ENCODE results near the gene MRPS31.
"Not testable (repeated sequence)": the region's sequence is repeated elsewhere in the genome, so short reads cannot be mapped to it uniquely, and the experiment has no call there.

MRPS31 gene

GRCh38 chr13:40758811-40759210 is 12.2 kb downstream of the MRPS31 start:
- no peaks in the 10 kb centered on the region for H3K4me1 ChIP-seq (ENCODE audit: control insufficient read depth, insufficient read depth, low read length)
- H3K9ac ChIP-seq (ENCODE audit: low read length): no peak overlapping the region
- no peak overlapping the region for H3K4me3 ChIP-seq (ENCODE audit: low read depth, low read length)
- no peaks in the 10 kb centered on the region for H3K27me3 ChIP-seq (ENCODE audit: control insufficient read depth, insufficient read depth, low read length)
- H3K27ac ChIP-seq (ENCODE audit: low read depth, low read length): no peak overlapping the region
- peaks cover 40% of the 10 kb centered on the region for H3K36me3 ChIP-seq (ENCODE audit: control insufficient read depth, insufficient read depth, low read length)
- H3K9me3 ChIP-seq (ENCODE audit: control insufficient read depth, insufficient read depth, low read depth, low read length): no peaks in the 10 kb centered on the region

- H3K27ac ChIP-seq (ENCODE audit: low read depth, low read length): no peak overlapping the region
- H3K9me3 ChIP-seq (ENCODE audit: control insufficient read depth, insufficient read depth, low read depth, low read length): no peaks in the 10 kb centered on the region
- no peaks in the 10 kb centered on the region for H3K4me1 ChIP-seq (ENCODE audit: control insufficient read depth, insufficient read depth, low read length)
- H3K4me3 ChIP-seq (ENCODE audit: low read depth, low read length): no peak overlapping the region
- peaks cover 54% of the 10 kb centered on the region for H3K36me3 ChIP-seq (ENCODE audit: control insufficient read depth, insufficient read depth, low read length)
- no peaks in the 10 kb centered on the region for H3K27me3 ChIP-seq (ENCODE audit: control insufficient read depth, insufficient read depth, low read length)
- no peak overlapping the region for H3K9ac ChIP-seq (ENCODE audit: low read length)
Observed at GRCh38 chr13:40756042-40756441, 14.9 kb downstream of the MRPS31 start.

- Histone ChIP-seq H3K9ac (ENCODE audit: low read length) (no peak overlapping the region), H3K4me3 (ENCODE audit: low read depth, low read length) (no peak overlapping the region), H3K27ac (ENCODE audit: low read depth, low read length) (no peak overlapping the region), H3K36me3 (ENCODE audit: control insufficient read depth, insufficient read depth, low read length) (peaks cover 54% of the 10 kb centered on the region), H3K9me3 (ENCODE audit: control insufficient read depth, insufficient read depth, low read depth, low read length) (no peaks in the 10 kb centered on the region), H3K4me1 (ENCODE audit: control insufficient read depth, insufficient read depth, low read length) (no peaks in the 10 kb centered on the region), H3K27me3 (ENCODE audit: control insufficient read depth, insufficient read depth, low read length) (no peaks in the 10 kb centered on the region)
Observed at GRCh38 chr13:40755082-40755700, 15.8 kb downstream of the MRPS31 start.

- Histone ChIP-seq H3K4me1 (ENCODE audit: control insufficient read depth, insufficient read depth, low read length) (no peaks in the 10 kb centered on the region), H3K9me3 (ENCODE audit: control insufficient read depth, insufficient read depth, low read depth, low read length) (no peaks in the 10 kb centered on the region), H3K4me3 (ENCODE audit: low read depth, low read length) (no peak overlapping the region), H3K27ac (ENCODE audit: low read depth, low read length) (no peak overlapping the region), H3K9ac (ENCODE audit: low read length) (no peak overlapping the region), H3K36me3 (ENCODE audit: control insufficient read depth, insufficient read depth, low read length) (peaks cover 41% of the 10 kb centered on the region), H3K27me3 (ENCODE audit: control insufficient read depth, insufficient read depth, low read length) (no peaks in the 10 kb centered on the region)
Observed at GRCh38 chr13:40749327-40749726, 21.7 kb downstream of the MRPS31 start.

GRCh38 chr13:40735232-40735548 is 35.8 kb downstream of the MRPS31 start:
- peak overlapping the region; percentile 60 for H3K4me3 ChIP-seq (ENCODE audit: low read depth, low read length)
- not testable (repeated sequence) for H3K9me3 ChIP-seq (ENCODE audit: control insufficient read depth, insufficient read depth, low read depth, low read length); H3K36me3 ChIP-seq (ENCODE audit: control insufficient read depth, insufficient read depth, low read length); H3K27ac ChIP-seq (ENCODE audit: low read depth, low read length); H3K9ac ChIP-seq (ENCODE audit: low read length); H3K4me1 ChIP-seq (ENCODE audit: control insufficient read depth, insufficient read depth, low read length); H3K27me3 ChIP-seq (ENCODE audit: control insufficient read depth, insufficient read depth, low read length)

GRCh38 chr13:40734536-40735231 is 36.3 kb downstream of the MRPS31 start:
- H3K27me3 ChIP-seq (ENCODE audit: control insufficient read depth, insufficient read depth, low read length); H3K27ac ChIP-seq (ENCODE audit: low read depth, low read length); H3K9me3 ChIP-seq (ENCODE audit: control insufficient read depth, insufficient read depth, low read depth, low read length); H3K4me1 ChIP-seq (ENCODE audit: control insufficient read depth, insufficient read depth, low read length); H3K36me3 ChIP-seq (ENCODE audit: control insufficient read depth, insufficient read depth, low read length): not testable (repeated sequence)
- peak overlapping the region; percentile 10 for H3K9ac ChIP-seq (ENCODE audit: low read length)
- H3K4me3 ChIP-seq (ENCODE audit: low read depth, low read length): peak overlapping the region; percentile 60

- no peak overlapping the region for H3K4me3 ChIP-seq (ENCODE audit: low read depth, low read length)
- H3K27ac ChIP-seq (ENCODE audit: low read depth, low read length): no peak overlapping the region
- no peak overlapping the region for H3K9ac ChIP-seq (ENCODE audit: low read length)
- H3K9me3 ChIP-seq (ENCODE audit: control insufficient read depth, insufficient read depth, low read depth, low read length): no peaks in the 10 kb centered on the region
- H3K4me1 ChIP-seq (ENCODE audit: control insufficient read depth, insufficient read depth, low read length): 0 out of 2 replicates have a peak, but pooled peaks cover 4% of the 10 kb centered on the region
- peaks cover 3% of the 10 kb centered on the region for H3K36me3 ChIP-seq (ENCODE audit: control insufficient read depth, insufficient read depth, low read length)
- H3K27me3 ChIP-seq (ENCODE audit: control insufficient read depth, insufficient read depth, low read length): no peaks in the 10 kb centered on the region
Observed at GRCh38 chr13:40732658-40733057, 38.3 kb downstream of the MRPS31 start.

GRCh38 chr13:40728595-40728994 is 42.4 kb downstream of the MRPS31 start:
- H3K4me1 ChIP-seq (ENCODE audit: control insufficient read depth, insufficient read depth, low read length): no peaks in the 10 kb centered on the region
- no peak overlapping the region for H3K27ac ChIP-seq (ENCODE audit: low read depth, low read length)
- H3K27me3 ChIP-seq (ENCODE audit: control insufficient read depth, insufficient read depth, low read length): no peaks in the 10 kb centered on the region
- no peak overlapping the region for H3K9ac ChIP-seq (ENCODE audit: low read length)
- no peak overlapping the region for H3K4me3 ChIP-seq (ENCODE audit: low read depth, low read length)
- no peaks in the 10 kb centered on the region for H3K9me3 ChIP-seq (ENCODE audit: control insufficient read depth, insufficient read depth, low read depth, low read length)
- H3K36me3 ChIP-seq (ENCODE audit: control insufficient read depth, insufficient read depth, low read length): peaks cover 3% of the 10 kb centered on the region

GRCh38 chr13:40714433-40714832 is 56.6 kb downstream of the MRPS31 start:
- peaks cover 16% of the 10 kb centered on the region for H3K9me3 ChIP-seq (ENCODE audit: control insufficient read depth, insufficient read depth, low read depth, low read length)
- not testable (repeated sequence) for H3K4me3 ChIP-seq (ENCODE audit: low read depth, low read length); H3K4me1 ChIP-seq (ENCODE audit: control insufficient read depth, insufficient read depth, low read length); H3K9ac ChIP-seq (ENCODE audit: low read length); H3K27ac ChIP-seq (ENCODE audit: low read depth, low read length); H3K27me3 ChIP-seq (ENCODE audit: control insufficient read depth, insufficient read depth, low read length); H3K36me3 ChIP-seq (ENCODE audit: control insufficient read depth, insufficient read depth, low read length)

- Histone ChIP-seq H3K36me3 (ENCODE audit: control insufficient read depth, insufficient read depth, low read length) (no peaks in the 10 kb centered on the region), H3K27me3 (ENCODE audit: control insufficient read depth, insufficient read depth, low read length) (no peaks in the 10 kb centered on the region), H3K4me1 (ENCODE audit: control insufficient read depth, insufficient read depth, low read length) (no peaks in the 10 kb centered on the region), H3K27ac (ENCODE audit: low read depth, low read length) (no peak overlapping the region), H3K9ac (ENCODE audit: low read length) (no peak overlapping the region), H3K9me3 (ENCODE audit: control insufficient read depth, insufficient read depth, low read depth, low read length) (peaks cover 4% of the 10 kb centered on the region; the same call in 1 of the 2 replicates), H3K4me3 (ENCODE audit: low read depth, low read length) (no peak overlapping the region)
Observed at GRCh38 chr13:40706439-40706838, 64.6 kb downstream of the MRPS31 start.

- no peaks in the 10 kb centered on the region for H3K9me3 ChIP-seq (ENCODE audit: control insufficient read depth, insufficient read depth, low read depth, low read length)
- no peak overlapping the region for H3K4me3 ChIP-seq (ENCODE audit: low read depth, low read length)
- H3K36me3 ChIP-seq (ENCODE audit: control insufficient read depth, insufficient read depth, low read length): no peaks in the 10 kb centered on the region
- no peak overlapping the region for H3K9ac ChIP-seq (ENCODE audit: low read length)
- peaks cover 8% of the 10 kb centered on the region for H3K4me1 ChIP-seq (ENCODE audit: control insufficient read depth, insufficient read depth, low read length)
- no peaks in the 10 kb centered on the region for H3K27me3 ChIP-seq (ENCODE audit: control insufficient read depth, insufficient read depth, low read length)
- no peak overlapping the region for H3K27ac ChIP-seq (ENCODE audit: low read depth, low read length)
Observed at GRCh38 chr13:40697711-40698110, 73.3 kb downstream of the MRPS31 start.

All from HUES6 (cell line).